ENCODE results near the gene NECTIN4. TPM values are rescaled to one million over a fixed set of nuclear protein-coding genes. Genes with fewer than 3 reads are reported as not detected.

Gene NECTIN4
- not detected in 2 replicates for total RNA-seq

GRCh38 chr1:161089251-161089924, at the start of gene NECTIN4:
Gene NECTIN4, minus strand, starts transcription at chr1:161089558. Its CDS starts 262 bp downstream, at chr1:161089296.

DNA sequence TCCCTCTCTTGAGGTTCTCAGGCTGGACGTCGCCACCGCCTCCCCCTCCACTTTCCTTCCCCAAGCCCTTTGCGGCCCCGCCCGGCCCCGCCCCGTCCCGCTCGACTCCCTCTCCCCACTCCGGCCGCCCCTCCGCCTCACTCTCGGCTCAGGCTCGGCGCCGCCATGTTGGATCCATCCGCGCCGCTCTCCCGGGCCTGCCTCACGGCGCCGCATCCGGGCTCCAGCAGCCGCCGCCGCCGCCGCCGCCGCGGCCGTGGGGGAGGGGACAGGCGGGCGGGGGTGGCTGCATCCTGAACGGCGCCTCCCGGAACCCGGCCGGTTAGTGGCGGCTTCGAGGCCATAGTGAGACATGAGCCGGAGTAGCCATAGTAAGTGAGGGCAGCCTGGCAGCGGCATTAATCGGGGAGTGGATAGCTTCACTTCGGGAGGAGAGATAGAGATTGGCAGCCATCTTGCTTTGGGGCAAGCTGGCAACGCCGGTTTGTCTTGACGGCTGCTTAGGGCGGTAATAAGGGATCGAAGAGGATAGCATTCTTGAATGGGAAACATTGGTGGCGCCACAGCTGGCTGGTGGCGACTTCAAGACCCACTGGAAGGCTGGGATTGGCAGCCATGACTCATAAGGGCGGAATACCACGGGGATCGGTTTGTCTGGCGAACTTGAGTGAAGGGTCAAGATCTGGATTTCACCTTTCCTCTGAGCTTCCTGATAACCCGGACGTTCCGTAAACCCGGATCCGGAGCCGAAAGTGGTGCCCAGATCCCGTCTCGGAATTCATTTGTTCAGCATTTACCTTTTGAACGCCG, 43.3 kb upstream of the NECTIN4 start, which contains the start of gene DEDD:
Gene DEDD (minus strand): TSS at position 258 of the 810 bp plus-strand sequence. CDS start 8,205 bp downstream, outside the sequence.

GRCh38 chr1:161117759-161118581, 28.6 kb upstream of the NECTIN4 start, which contains the start of the genes NIT1 and PFDN2:
Gene NIT1, plus strand, starts transcription at chr1:161118105. Its CDS starts 72 bp downstream, at chr1:161118177.
Gene PFDN2, minus strand, starts transcription at chr1:161118037. Its CDS starts 11 bp downstream, at chr1:161118026.

GRCh38 chr1:161098210-161099068, 9.1 kb upstream of the NECTIN4 start, which contains the start of gene KLHDC9:
Gene KLHDC9, plus strand, starts transcription at chr1:161098361. Its CDS starts 175 bp downstream, at chr1:161098536.

GRCh38 chr1:161069731-161070270, 19.6 kb downstream of the NECTIN4 start, which contains the start of gene ARHGAP30:
Gene ARHGAP30, minus strand, starts transcription at chr1:161069891. Its CDS starts 267 bp downstream, at chr1:161069624.

GRCh38 chr1:161045736-161046604, 43.4 kb downstream of the NECTIN4 start, which contains the start of gene USF1:
Gene USF1, minus strand, starts transcription at chr1:161045977. Its CDS starts 2,702 bp downstream, at chr1:161043275.

GRCh38 chr1:161038523-161039153, 50.7 kb downstream of the NECTIN4 start, which contains the start of gene TSTD1:
Gene TSTD1, minus strand, starts transcription at chr1:161038964. Its CDS starts 75 bp downstream, at chr1:161038889.

Other genes starting within 250 kb of the NECTIN4 start
- 0.65 TPM in 1 of 2 replicates, not detected in the other for gene CD244, start 226.7 kb downstream of the NECTIN4 start, total RNA-seq
- gene ITLN1, start 204.4 kb downstream of the NECTIN4 start, total RNA-seq: 0.65 and 1.8 TPM in 2 replicates
- gene ITLN2, start 134.7 kb downstream of the NECTIN4 start, total RNA-seq: not detected in 2 replicates
- 13.0 and 20.9 TPM in 2 replicates for gene F11R, start 68.4 kb downstream of the NECTIN4 start, total RNA-seq
- 0.49 and 6.0 TPM in 2 replicates for gene TSTD1, start 50.6 kb downstream of the NECTIN4 start, total RNA-seq
- gene USF1, start 43.6 kb downstream of the NECTIN4 start, total RNA-seq: 49.8 and 57.2 TPM in 2 replicates
- 1.8 TPM in 1 of 2 replicates, not detected in the other for gene ARHGAP30, start 19.7 kb downstream of the NECTIN4 start, total RNA-seq
- 0.16 and 7.6 TPM in 2 replicates for gene KLHDC9, start 8.8 kb upstream of the NECTIN4 start, total RNA-seq
- gene PFDN2, start 28.5 kb upstream of the NECTIN4 start, total RNA-seq: 32.1 and 40.5 TPM in 2 replicates
- gene NIT1, start 28.5 kb upstream of the NECTIN4 start, total RNA-seq: 26.2 and 30.7 TPM in 2 replicates
- 22.7 and 22.8 TPM in 2 replicates for gene DEDD, start 43.1 kb upstream of the NECTIN4 start, total RNA-seq
- gene UFC1, start 64.4 kb upstream of the NECTIN4 start, total RNA-seq: 60.6 and 78.7 TPM in 2 replicates
- 7.3 and 7.4 TPM in 2 replicates for gene USP21, start 69.9 kb upstream of the NECTIN4 start, total RNA-seq
- gene PPOX, start 76.9 kb upstream of the NECTIN4 start, total RNA-seq: 13.4 TPM in 2 replicates
- 15.3 and 17.0 TPM in 2 replicates for gene B4GALT3, start 87.9 kb upstream of the NECTIN4 start, total RNA-seq
- gene ADAMTS4, start 109.5 kb upstream of the NECTIN4 start, total RNA-seq: 6.5 and 12.2 TPM in 2 replicates
- 82.5 and 92.6 TPM in 2 replicates for gene NDUFS2, start 112.8 kb upstream of the NECTIN4 start, total RNA-seq
- not detected in 2 replicates for gene FCER1G, start 125.7 kb upstream of the NECTIN4 start, total RNA-seq
- gene APOA2, start 134.1 kb upstream of the NECTIN4 start, total RNA-seq: not detected in 2 replicates
- gene TOMM40L, start 136.5 kb upstream of the NECTIN4 start, total RNA-seq: 6.0 and 6.9 TPM in 2 replicates
- gene NR1I3, start 148.6 kb upstream of the NECTIN4 start, total RNA-seq: not detected in 2 replicates
- gene PCP4L1, start 169.2 kb upstream of the NECTIN4 start, total RNA-seq: not detected in 2 replicates
- gene MPZ, start 220.4 kb upstream of the NECTIN4 start, total RNA-seq: 0.90 and 1.1 TPM in 2 replicates
- gene SDHC, start 224.8 kb upstream of the NECTIN4 start, total RNA-seq: 19.9 and 38.8 TPM in 2 replicates

Measured in cardiac atrium fibroblast (primary cell).